Ramos (cell line): ENCODE measurements around the gene COPZ2.
"Not testable (repeated sequence)": the region's sequence is repeated elsewhere in the genome, so short reads cannot be mapped to it uniquely, and the experiment has no call there.

ENCODE experiments used
- in situ Hi-C: fragments of 300-500 bp; cut with MboI; formaldehyde crosslinking; loops from one replicate; pipeline ENCODE4 v1.14.3; 2022; ENCODE audit warnings: low sequenced_read_pairs; ENCODE audit not compliant: unreplicated experiment

COPZ2 gene

DNA sequence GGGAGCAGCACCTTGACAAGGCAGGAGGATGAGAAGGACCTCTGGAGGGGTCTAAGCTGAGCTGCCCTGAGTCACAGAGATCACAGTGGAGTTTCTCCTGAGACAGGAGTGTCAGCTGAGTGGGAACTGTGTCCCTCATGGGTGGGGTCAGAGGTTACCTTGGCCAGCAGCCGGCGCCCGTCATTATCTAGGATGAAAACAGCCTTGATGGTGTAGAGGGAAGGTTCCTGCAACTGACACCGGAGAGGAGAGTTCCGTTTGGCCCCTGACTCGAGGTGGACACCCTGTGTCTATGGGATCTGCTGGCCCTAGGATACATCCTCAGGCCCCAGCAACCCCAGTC is 933 bp downstream of the COPZ2 start:
- in situ Hi-C loops: no loop called here

DNA sequence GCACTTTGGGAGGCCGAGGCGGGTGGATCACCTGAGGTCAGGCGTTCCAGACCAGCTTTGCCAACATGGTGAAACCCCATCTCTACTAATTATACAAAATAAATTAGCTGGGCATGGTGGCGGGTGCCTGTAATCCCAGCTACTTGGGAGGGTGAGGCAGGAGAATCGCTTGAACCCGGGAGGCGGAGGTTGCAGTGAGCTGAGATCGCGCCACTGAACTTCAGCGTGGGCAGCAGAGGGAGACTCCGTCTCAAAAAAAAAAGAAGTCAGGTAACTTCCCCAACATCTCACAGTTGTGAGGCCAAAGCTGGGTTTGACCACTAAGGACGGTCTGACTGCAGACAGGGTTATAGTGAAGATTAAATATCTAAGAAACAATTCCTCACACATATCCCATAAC is 2.9 kb downstream of the COPZ2 start:
- in situ Hi-C loops: not testable (repeated sequence)

DNA sequence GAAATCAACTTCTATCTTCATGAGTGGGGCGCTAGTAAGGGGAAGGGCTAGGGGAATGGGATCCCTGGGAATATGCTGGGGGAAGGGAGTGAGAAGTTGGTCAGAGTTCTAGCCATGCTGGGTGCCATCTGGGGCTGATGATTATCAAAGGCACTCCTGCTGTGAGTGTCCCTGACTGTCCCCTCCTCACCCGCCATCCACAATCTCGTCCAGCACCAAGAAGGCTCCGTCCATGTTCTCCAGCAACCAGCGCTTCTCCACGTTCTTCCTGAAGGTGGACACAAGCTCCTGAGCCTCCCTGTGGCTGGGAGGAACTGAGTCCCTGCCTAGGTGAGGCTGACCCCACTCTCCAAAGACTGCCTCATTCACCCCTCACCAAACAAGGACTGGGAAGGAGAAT is 5.6 kb downstream of the COPZ2 start:
- in situ Hi-C loops: no loop called here

DNA sequence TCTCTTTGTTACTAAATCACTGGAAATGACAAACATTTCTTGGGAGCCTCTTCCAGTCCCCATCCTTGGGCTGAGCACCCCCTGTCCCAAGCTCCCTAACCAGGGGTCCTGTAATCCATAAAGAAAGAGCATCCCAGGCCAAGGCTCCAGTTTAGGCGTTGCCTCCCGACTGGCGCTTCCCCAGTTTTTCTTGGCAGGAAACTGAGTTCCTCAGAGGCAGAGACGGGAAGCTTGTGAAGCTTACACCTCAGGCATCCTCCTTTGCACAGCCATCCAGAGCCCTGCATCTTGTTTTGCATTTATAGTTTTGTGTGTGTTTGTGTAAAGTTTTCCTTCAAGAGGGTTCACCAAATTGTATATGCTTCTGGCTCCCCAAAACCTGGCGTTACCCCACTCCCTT is 7.1 kb downstream of the COPZ2 start:
- in situ Hi-C loops: no loop called here

DNA sequence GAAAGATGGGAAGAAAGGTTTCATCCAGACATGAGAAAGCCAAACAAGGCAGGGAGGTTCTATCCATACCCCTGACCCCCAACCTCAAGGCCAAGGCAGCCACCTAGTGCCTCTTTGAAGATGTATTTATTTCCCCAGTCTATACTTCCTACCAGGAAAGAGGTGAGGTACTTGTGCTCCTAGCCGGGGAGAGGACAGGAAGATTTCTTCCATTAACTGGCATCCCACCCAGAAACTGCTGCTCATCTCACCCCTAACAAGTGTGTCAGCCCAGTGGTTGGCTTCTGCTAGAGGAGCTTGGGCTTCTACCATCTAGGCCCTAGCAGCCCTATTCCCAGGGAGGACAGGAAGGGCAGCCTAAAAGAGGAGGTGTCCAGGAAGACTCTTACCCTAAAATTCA is 8.9 kb downstream of the COPZ2 start:
- in situ Hi-C loops: loop anchor here (5.0 kb wide), 1 partner anchor 104 kb away; no protein-coding TSS in a partner anchor

DNA sequence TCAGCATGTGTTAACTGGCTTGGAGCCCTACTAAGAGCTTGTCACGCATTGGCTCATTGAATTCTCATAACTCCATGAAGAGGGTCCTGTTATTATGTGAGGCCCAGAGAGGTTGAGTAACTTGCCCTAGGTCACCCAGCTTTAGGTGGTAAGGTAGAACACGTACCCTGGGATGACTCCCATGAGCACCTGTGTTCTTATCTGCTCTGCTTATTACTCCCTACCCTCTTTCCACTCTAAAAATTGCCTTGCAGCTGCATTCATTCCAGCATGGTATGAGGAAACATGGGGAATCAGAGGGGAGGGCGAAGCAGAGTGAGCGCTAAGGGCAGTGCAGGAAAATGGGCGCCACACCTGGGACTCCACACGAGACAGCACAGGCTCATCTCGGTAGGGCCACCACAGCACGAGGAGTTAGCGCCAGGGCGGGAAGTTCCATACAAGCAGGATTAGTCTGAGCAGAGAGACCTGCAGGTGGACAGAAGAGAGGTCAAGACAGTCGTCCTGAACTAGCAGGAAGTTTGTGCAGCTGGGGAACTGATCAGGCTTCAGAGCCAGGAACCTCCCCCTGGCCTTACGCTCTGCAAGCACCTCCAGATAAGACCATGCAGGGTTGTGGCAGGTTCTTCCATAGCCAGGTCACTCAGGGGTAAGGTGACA is 10.1 kb downstream of the COPZ2 start:
- in situ Hi-C loops: loop anchor here (5.0 kb wide), 1 partner anchor 105 kb away; no protein-coding TSS in a partner anchor

DNA sequence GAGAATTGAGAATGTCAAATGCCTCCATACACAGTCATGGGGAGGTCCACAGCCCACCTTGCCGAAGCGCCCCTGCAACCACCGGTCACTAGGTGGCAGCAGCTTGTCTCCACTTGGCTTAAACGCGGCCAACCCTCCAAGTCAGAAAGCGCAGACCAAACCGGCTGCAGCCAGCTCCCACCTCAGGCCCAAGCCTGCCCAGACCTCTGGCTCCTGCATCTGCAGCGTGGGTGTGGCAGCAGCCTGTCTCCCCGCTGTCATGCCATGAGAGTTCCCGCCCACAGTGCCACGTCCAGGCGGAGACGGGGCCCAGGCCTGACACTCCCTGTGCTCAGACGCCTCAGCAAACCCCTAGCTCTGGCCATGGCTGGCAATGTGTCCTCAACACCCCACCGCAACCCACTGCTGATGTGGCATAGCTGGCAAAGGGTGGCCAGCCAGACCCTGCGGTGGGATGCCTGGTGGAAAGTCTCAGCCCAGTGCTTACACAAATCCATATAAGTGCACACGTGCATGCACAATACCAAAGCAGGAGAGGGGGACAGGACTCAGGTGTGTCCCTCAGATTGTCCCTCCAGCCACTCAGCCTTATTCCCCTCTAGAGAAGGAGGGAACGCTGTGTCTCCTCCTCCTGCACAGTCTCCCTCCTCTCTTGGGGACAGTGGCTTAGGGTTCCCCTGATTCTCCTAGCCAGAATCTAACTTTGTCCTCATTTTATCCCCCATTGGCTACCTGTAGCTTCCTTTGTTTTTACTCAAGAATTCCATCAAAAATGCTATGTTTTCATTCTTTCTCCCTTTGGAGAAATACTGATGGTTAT is 10.9 kb downstream of the COPZ2 start:
- in situ Hi-C loops: loop anchor here (5.0 kb wide), 1 partner anchor 106 kb away; no protein-coding TSS in a partner anchor

DNA sequence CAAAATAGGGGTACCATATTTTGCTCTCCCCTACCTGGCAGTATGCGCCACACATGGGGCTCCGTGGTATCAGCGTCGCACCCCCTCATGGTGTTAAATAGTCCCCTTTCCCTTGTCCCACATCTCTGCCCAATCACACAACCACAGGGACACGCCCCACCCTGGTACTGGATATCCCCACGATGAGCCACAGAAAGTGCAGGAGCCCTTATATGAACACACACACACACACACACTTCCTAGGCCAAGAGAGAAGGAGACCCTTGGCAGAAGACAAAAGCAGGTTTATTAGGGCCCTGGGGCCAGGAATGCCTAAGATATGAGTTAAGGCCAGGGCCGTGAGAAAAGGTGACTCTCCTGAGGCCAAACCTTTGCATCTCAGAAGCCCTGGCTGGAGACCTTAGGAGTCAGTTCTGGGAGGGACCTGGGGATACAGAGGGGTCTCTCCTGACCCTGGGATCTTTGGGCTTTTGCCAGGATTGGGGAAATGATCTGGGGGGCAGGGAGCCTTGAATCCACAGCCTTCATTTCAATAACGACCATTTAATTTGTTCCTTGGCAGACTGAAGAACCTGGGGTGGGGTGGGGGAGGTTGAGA is 11.6 kb downstream of the COPZ2 start:
- in situ Hi-C loops: loop anchor here (5.0 kb wide), 1 partner anchor 106 kb away; no protein-coding TSS in a partner anchor

DNA sequence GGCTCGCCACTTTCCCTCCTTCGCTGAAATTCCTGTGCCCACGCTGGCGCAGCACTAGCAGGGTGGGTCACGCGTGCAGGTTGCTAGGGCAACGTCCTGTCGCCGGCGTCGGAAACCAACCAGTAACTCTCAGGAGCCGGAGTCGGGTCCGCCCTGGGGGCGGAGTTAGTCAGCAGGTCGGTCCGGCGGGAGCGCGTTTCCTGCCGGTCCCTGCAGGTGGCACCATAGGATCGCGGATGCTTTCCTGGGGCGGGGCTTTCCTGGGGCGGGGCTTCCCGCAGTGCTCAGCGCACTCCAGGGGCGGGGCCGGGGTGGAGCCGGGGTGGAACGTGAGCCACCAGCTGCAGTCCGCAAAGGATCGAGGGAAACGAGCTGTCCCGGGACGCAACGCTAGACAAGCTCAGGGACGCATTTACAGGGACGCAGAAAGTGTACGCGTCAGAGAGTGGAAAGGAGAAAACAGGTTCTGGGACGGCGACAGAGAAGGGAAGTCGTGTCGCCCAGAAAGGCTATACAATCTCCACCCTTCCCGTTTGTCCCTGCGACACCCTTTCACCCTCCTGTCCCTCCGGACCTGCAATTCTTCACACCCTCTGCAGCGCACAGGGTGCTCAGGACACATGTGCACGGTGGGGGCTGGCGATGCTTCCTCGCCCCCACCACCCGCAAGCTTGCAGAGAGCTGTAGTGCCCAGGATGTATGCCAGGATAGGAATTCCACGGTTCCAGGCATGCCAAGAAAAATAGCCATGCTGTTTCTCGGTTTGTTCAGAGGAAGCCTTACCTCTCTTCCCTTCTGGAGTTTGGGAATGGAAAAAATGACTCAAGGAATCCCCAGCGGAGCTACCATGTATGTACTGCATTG is 12.3 kb downstream of the COPZ2 start:
- in situ Hi-C loops: loop anchor here (5.0 kb wide), 1 partner anchor 107 kb away; no protein-coding TSS in a partner anchor

DNA sequence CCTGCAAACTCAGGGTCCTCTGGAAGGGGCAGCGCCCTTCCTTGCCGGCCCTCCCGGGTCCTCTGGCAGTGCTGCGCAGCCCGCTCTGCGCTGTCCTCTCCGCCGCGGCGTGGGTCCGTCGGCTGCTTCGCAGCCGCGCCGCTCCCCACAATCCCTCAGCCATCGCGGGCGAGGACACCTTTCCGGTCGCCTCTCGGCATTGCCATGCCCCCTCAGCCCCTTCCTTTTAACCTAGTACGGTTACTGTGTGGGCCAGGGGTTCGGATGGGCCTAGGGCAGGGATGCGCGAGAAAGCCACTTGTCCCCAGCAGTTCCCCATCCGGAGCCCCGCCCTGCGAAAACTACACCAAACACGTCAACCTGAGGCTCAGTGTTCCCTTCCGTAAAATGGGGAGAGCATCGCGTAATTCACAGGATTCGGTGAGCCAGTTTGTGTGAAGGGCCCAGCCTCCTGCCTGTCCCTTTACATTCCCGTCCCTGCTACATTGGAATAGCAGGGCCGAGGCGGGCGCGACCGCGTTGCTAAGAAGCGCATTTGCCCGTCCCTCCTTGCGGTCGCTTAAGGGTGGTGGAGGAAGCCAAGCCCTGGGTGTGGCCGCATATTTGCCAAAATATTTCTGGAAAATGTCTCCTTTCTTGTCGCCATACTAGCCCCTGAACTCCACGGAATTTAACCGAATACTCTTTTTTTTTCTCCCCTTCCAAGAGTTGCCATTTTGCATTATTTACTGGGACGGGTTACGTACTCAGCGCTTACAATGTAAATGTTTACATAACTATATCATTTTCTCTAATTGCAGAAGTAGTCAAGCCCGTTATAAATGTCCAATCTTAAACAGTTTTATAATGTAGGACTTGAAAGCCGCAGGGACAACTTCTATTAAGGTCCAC is 13.2 kb downstream of the COPZ2 start:
- in situ Hi-C loops: loop anchor here (5.0 kb wide), 1 partner anchor 108 kb away; no protein-coding TSS in a partner anchor

DNA sequence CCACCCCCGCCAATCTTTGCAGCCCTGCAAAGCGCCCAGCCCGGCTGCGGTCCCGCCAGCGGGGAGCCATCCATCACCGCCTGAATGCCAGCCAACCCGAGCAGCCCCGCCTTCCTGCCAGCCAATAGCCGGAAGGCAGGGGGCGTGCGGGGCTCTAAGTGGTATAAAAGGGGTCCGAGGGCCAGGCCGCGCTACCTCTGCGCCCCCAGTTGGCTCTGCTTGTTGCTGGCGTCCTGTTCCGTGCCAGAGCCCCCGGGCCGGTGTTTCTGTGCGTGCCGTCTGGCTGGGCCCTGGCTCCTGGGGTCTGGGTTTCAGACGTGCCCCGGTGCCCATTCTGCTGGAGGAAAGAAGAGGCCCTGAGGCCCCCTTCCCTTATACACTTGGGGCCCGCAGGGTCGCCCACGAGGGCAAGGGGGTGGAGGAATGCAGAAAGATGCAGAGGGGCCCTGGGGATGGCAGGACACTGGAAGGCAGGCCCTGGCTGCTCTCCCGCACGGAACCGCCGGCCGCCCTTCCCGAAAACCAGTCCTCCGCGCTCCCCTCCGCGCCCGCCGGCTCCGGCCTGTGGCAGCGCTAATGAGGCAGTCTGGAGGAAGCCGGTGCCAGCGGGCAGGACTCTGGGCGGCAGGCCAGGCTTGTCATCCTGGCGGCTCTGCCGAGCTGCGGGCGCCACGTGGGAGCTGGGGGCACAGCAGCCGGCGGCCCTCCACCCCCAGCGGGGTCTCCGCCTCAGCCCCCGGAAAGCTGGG is 14.0 kb downstream of the COPZ2 start:
- in situ Hi-C loops: no loop called here

DNA sequence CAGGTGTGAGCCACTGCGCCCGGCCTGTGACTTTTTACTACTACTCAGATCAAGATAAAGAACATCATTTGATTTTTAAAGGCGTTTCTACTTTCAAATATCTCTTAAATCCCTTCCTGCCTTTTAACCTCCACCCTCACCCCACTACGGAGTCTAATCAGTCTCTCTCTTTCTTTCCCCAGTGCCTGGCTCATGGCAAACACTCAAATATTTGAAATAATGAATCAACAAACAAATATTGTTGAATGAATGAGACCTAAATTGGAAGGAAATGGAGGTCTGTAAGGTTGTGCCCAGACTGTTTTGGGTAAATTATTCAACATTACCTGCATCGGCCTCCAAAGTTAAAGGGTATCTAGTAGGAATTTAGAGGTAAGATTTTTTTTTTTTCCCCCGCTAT is 14.7 kb downstream of the COPZ2 start:
- in situ Hi-C loops: no loop called here

DNA sequence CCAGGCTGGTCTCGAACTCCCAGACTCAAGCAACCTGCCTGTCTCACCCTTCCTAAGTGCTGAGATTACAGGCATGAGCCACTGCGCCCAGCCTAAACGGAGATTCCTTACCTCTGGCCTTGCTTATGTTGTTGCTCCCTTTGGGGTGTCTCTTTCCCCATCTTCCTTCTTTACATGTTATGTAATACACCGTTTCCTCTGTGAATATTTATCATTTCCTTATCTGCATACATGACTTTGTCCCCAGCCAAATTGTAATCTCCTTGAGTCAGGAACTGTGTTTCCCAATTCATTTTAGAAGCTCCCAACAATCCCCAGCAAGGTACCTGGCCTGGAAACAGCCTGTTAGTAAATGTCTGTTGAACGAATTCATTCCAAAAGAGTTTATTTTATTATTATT is 15.7 kb downstream of the COPZ2 start:
- in situ Hi-C loops: no loop called here

DNA sequence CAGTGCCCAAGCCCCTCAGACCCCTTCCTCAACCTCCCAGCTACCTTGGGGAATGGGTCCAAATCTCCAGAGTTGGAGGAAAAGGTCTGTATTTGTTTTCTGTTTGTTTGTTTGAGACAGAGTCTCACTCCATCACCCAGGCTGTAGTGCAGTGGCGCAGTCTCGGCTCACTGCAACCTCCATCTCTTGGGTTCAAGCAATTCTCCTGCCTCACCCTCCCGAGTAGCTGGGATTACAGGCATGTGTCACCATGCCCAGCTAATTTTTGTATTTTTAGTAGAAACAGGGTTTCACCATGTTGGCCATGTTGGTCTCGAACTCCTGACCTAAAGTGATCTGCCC is 19.8 kb downstream of the COPZ2 start:
- in situ Hi-C loops: not testable (repeated sequence)

DNA sequence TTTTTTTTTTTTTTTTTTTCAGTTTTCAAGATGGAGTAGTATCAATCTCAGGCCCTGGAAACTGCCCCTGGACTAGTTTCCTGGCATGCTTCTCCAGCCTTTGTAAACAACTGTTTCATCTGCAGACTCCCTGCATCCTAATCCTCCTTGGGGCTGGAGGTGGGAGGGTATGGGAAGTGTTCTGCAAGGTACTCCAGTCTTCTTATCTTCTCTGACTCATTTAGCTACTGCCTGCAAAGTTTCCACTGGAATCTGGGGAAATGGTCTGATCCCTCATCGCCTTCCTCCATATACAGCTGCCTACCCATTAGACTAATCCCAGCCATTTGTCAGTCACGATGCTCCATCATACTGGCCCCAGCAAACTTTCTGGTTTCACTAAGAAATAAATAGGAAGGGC is 21.5 kb downstream of the COPZ2 start:
- in situ Hi-C loops: no loop called here

DNA sequence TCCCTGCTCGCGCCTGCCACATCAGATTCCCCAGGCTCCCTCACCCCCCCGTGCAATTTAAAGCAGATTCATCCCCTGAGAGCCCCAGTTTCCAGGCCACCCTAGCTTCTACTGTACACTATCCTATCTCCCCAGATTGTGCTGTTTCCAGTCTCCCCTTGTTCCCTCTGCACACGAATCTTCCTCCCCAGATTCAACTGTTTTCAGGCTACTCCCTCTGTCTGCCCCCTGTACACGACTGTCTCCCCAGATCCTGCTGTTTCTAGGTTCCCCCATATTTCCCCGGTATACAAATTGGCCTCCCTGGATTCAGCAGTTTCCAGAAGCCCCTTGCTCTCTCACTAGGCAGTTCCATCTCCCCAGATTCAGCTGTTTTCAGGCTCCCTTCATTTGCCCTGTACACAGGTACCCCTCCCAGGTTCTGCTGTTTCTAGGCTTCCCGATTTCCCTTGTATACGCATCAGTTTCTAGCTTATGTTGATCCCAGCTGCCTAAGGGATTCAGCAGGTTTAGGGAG is 22.9 kb downstream of the COPZ2 start:
- in situ Hi-C loops: no loop called here

DNA sequence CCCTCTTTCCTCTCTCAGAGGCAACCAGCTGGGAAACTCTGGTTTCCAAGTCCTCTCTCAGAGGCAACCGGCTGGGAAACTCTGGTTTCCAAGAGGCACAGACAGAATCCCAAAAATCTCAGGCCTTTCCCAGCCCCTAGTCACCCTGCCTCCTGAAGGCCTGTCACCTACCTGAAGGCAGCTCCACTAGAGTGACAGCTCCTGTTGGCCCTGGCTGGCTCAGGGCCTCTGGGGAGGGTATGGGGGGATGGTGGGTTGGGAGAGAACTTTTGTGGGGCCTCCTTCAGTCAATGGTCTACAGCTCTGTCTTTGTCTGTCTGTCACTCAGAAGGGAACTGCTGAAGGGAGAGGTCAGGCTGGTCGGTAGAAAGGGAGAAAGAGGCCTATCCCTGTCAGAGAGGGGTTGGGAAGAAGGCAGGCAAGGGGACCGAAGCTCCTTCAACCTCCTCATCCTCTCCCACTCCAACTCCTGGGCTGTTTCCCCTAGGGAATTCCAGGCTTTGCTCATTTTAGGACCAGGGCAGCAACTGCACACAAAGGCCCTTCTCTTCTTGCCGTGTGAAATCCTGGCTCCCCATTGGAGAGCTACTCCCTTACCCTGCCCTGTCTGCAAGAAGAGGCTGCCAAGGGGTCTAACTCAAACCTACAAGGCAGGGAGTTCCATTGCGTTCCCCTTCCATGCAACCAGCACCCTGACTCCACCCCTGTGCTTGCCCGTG is 23.6 kb downstream of the COPZ2 start:
- in situ Hi-C loops: no loop called here

DNA sequence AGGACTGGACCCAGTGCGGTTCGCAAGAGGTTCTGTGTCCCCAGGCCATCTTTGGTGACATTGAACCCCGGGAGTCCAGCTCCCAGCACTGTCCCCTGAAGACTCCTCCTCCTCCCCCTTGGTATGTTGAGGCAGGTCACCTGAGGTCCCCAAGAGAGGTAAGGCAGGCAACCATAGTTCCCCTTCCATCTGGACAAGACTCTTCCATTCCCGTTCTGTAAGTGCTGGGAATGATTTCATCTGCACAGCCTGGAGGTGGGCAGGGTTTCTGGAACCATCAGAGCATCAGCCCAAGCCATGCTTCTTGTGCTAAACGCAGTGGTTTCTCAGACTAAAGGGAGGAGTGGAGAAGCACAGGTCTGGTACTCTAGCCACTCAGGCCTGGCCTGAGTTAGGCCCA is 24.9 kb downstream of the COPZ2 start:
- in situ Hi-C loops: no loop called here
